ENCODE results near the gene LTBP1. TPM values are rescaled to one million over a fixed set of nuclear protein-coding genes. Genes with fewer than 3 reads are reported as not detected.
"Not testable (repeated sequence)": the region's sequence is repeated elsewhere in the genome, so short reads cannot be mapped to it uniquely, and the experiment has no call there.

LTBP1 gene
- total RNA-seq, 4 donors from 2014 or later = 8.7 to 18.7 (median 13.0) TPM

DNA sequence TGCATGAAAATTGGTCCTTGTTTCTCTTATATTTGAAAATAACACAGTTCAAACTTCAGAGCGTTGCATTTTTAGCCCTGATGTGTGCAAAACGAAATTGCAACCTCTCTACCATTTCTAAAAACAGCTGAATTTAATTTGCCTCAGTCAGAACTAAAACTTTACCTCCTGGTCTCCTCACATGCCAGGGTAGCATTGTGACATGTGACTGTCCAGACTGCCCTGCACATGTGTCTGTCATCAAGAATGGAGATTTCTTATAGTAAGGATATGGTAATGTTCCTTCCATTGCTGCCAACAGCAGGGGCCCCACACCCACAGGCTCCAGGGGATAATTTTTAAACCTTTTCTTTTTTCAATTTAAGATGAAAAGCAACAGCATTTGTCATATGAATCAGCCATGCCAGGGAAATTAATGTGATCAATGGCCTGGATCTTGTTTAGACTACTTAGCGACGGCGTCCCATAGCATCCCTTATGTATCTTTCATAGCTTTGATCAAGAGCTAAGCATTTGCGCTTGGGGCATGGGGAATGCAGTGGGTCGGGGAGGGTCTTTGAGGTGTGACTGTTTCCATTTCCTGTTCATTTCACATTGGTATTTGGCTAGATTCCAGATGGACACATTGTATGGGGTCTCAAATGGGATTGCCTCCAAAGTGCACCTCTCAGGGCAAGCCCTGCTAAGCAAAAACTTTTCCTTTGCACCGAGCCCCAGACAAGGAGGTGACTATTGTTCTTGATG, 437.3 kb downstream of the LTBP1 start:
- Histone ChIP-seq H3K27me3 (no peaks in the 10 kb centered on the region), H3K4me3 (no peak overlapping the region), H3K36me3 (no peaks in the 10 kb centered on the region), H3K4me1 (no peaks in the 10 kb centered on the region), H3K9me3 (no peaks in the 10 kb centered on the region), H3K27ac (no peak overlapping the region)
- no peak for DNase-seq (ENCODE audit: low spot score in 2 of 2)
- 72% methylated on average over 8 of the region's 8 CpGs for WGBS
- TF ChIP-seq POLR2A (IDR thresholded peaks at IDR 0.05) = no peak
- TF ChIP-seq, protein P1, sequence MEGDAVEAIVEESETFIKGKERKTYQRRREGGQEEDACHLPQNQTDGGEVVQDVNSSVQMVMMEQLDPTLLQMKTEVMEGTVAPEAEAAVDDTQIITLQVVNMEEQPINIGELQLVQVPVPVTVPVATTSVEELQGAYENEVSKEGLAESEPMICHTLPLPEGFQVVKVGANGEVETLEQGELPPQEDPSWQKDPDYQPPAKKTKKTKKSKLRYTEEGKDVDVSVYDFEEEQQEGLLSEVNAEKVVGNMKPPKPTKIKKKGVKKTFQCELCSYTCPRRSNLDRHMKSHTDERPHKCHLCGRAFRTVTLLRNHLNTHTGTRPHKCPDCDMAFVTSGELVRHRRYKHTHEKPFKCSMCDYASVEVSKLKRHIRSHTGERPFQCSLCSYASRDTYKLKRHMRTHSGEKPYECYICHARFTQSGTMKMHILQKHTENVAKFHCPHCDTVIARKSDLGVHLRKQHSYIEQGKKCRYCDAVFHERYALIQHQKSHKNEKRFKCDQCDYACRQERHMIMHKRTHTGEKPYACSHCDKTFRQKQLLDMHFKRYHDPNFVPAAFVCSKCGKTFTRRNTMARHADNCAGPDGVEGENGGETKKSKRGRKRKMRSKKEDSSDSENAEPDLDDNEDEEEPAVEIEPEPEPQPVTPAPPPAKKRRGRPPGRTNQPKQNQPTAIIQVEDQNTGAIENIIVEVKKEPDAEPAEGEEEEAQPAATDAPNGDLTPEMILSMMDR (IDR thresholded peaks at IDR 0.05) = no peak
- TF ChIP-seq EP300 (IDR thresholded peaks at IDR 0.05) = no peak
- no peak for TF ChIP-seq POLR2AphosphoS5 (IDR thresholded peaks at IDR 0.05)

GRCh38 chr2:33384599-33384961, 437.8 kb downstream of the LTBP1 start:
- DNase-seq (ENCODE audit: low spot score in 2 of 2) = no peak

DNA sequence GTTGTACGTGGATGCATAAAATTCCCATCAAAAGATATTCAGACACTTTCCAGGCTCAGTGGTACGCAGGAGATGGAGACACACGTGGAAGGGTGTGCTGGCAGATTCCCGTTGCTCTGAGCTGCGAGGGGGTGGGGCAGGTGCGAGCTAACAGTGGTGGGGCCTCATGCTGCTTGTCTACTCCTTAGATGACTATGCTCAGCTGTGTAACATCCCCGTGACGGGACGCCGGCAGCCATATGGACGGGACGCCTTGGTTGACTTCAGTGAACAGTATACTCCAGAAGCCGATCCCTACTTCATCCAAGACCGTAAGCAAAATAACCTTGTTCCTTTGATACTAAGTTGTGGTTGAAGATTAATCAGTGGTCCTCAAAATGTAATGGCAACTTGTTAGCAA, 442.2 kb downstream of the LTBP1 start:
- H3K27me3 ChIP-seq = no peaks in the 10 kb centered on the region
- H3K4me1 ChIP-seq = no peaks in the 10 kb centered on the region
- no peak for DNase-seq (ENCODE audit: low spot score in 2 of 2)
- 84% methylated on average over 12 of the region's 14 CpGs for WGBS
- no peak for TF ChIP-seq POLR2AphosphoS5 (IDR thresholded peaks at IDR 0.05)
- no peaks in the 10 kb centered on the region for H3K9me3 ChIP-seq
- no peak overlapping the region for H3K4me3 ChIP-seq
- H3K36me3 ChIP-seq = no peaks in the 10 kb centered on the region
- no peak overlapping the region for H3K27ac ChIP-seq

More at GRCh38 chr2:33384599-33384961, 437.8 kb downstream of the LTBP1 start:
- WGBS = 67% methylated on average over 2 of the region's 2 CpGs
- Histone ChIP-seq H3K27me3 (no peaks in the 10 kb centered on the region), H3K4me1 (no peaks in the 10 kb centered on the region), H3K9me3 (no peaks in the 10 kb centered on the region), H3K4me3 (no peak overlapping the region), H3K27ac (no peak overlapping the region), H3K36me3 (no peaks in the 10 kb centered on the region)
- no peak for TF ChIP-seq POLR2A (IDR thresholded peaks at IDR 0.05)
- TF ChIP-seq, protein P1 (IDR thresholded peaks at IDR 0.05) = no peak
- no peak for TF ChIP-seq POLR2AphosphoS5 (IDR thresholded peaks at IDR 0.05)
- TF ChIP-seq EP300 (IDR thresholded peaks at IDR 0.05) = no peak

DNA sequence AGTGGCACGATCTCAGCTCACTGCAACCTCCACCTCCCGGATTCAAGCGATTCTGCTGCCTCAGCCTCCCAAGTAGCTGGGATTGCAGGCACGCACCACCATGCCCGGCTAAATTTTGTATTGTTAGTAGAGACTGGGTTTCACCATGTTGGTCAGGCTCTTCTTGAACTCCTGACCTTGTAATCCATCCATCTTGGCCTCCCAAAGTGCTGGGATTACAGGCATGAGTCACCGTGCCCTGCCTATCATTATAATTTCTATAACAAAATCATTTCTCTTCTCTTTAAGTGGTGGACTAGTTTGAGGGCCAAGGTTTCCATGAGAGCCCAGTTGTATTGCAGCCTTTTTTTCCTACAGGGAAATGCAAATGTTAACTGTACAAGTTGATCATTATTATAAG, 442.9 kb downstream of the LTBP1 start:
- not testable (repeated sequence) for H3K36me3 ChIP-seq; DNase-seq (ENCODE audit: low spot score in 2 of 2); H3K4me3 ChIP-seq; H3K9me3 ChIP-seq; H3K27me3 ChIP-seq; H3K4me1 ChIP-seq; H3K27ac ChIP-seq
- 93% methylated on average over 6 of the region's 6 CpGs for WGBS

GRCh38 chr2:33391529-33392255, 444.9 kb downstream of the LTBP1 start:
- Histone ChIP-seq H3K27me3 (no peaks in the 10 kb centered on the region), H3K36me3 (no peaks in the 10 kb centered on the region), H3K27ac (no peak overlapping the region), H3K4me3 (no peak overlapping the region), H3K4me1 (no peaks in the 10 kb centered on the region), H3K9me3 (no peaks in the 10 kb centered on the region)
- DNase-seq (ENCODE audit: low spot score in 2 of 2) = no peak
- TF ChIP-seq POLR2A (IDR thresholded peaks at IDR 0.05) = no peak
- TF ChIP-seq, protein P1 (IDR thresholded peaks at IDR 0.05) = no peak
- TF ChIP-seq EP300 (IDR thresholded peaks at IDR 0.05) = no peak
- no peak for TF ChIP-seq POLR2AphosphoS5 (IDR thresholded peaks at IDR 0.05)
- WGBS = 67% methylated on average over 5 of the region's 5 CpGs

DNA sequence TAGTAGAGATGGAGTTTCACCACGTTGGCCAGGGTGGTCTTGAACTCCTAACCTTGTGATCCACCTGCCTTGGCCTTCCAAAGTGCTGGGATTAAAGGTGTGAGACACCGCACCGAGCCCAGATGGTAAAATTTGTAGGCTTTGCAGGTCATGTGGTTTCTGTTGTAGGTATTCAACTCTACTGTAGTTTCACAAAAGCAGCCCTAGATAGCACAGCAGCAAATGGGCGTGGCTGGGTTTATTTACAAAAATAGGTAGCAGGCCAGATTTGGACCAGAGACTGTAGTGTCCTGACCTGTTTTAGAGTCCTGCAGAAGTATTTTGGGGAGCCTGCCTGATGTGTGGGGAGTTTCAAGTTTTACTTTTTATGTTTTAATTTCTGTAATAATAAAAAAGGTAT, 445.6 kb downstream of the LTBP1 start:
- WGBS = 95% methylated on average over 4 of the region's 4 CpGs
- TF ChIP-seq POLR2A (IDR thresholded peaks at IDR 0.05) (no peak), POLR2AphosphoS5 (IDR thresholded peaks at IDR 0.05) (no peak), EP300 (IDR thresholded peaks at IDR 0.05) (no peak)
- TF ChIP-seq, protein P1 (IDR thresholded peaks at IDR 0.05) = no peak
- DNase-seq (ENCODE audit: low spot score in 2 of 2) = no peak
- no peaks in the 10 kb centered on the region for H3K9me3 ChIP-seq
- no peaks in the 10 kb centered on the region for H3K36me3 ChIP-seq
- H3K4me3 ChIP-seq = no peak overlapping the region
- H3K4me1 ChIP-seq = no peaks in the 10 kb centered on the region
- H3K27ac ChIP-seq = no peak overlapping the region
- no peaks in the 10 kb centered on the region for H3K27me3 ChIP-seq

Data from suprapubic skin (tissue), 4 donors.